Thoracic aorta (tissue), 2 donors: ENCODE results near the gene MXRA8. TPM values are rescaled to one million over a fixed set of nuclear protein-coding genes. Genes with fewer than 3 reads are reported as not detected.

Experiments used
- ATAC-seq: fragments of 150-250 bp; one replicate; pipeline ENCODE4 v1.8.0; 2017; ENCODE audit warnings: low read depth; ENCODE audit not compliant: insufficient number of reproducible peaks, low FRiP score
- DNase-seq: peaks from one replicate; pipeline ENCODE4 v3.0.0-alpha.2; 2020; ENCODE audit warnings: low spot score
- H3K27ac ChIP-seq, 2 donors: fragments of 200-600 bp; sonication (generic); 1 replicate in 1 of 2; 2 replicates in 1 of 2; pipeline ENCODE4 v1.5.1; 2016; ENCODE audit warnings: mild to moderate bottlenecking in 2 of 2, moderate library complexity in 2 of 2
- H3K27me3 ChIP-seq: fragments of 200-600 bp; sonication (generic); replicated peaks from 2 replicates; pipeline ENCODE4 v1.6.0; 2016; ENCODE audit warnings: mild to moderate bottlenecking; ENCODE audit not compliant: insufficient read depth
- H3K36me3 ChIP-seq: fragments of 200-600 bp; sonication (generic); one replicate; pipeline ENCODE4 v1.5.1; 2016
- H3K4me1 ChIP-seq, 2 donors: fragments of 200-600 bp; sonication (generic); 1 replicate in 1 of 2; 2 replicates in 1 of 2; pipeline versions ENCODE4 v1.5.1 to v1.6.0; 2016; ENCODE audit warnings: low read depth in 2 of 2, mild to moderate bottlenecking in 1 of 2; ENCODE audit not compliant: control insufficient read depth in 1 of 2
- H3K4me3 ChIP-seq: fragments of 200-600 bp; sonication (generic); 2 replicates; pipeline ENCODE4 v1.5.1; 2016; ENCODE audit warnings: mild to moderate bottlenecking
- H3K9me3 ChIP-seq: fragments of 200-600 bp; sonication (generic); 2 replicates; pipeline ENCODE4 v1.5.1; 2016
- total RNA-seq, 2 donors: library from RNA; depleted of rRNA; stranded (reverse); fragments of >200 nt; gene quantifications; one replicate each; pipeline versions ENCODE4 v1.1.0 to v1.2.3, GENCODE V29; 2016
- TF ChIP-seq, protein P1 (sequence below): fragments of 200-600 bp; sonication (generic); IDR thresholded peaks from one replicate; pipeline ENCODE4 v1.5.1; 2019; ENCODE audit warnings: antibody characterized with exemption

Gene MXRA8
- total RNA-seq, 2 donors from 2014 or later: 239 to 326 TPM

DNA sequence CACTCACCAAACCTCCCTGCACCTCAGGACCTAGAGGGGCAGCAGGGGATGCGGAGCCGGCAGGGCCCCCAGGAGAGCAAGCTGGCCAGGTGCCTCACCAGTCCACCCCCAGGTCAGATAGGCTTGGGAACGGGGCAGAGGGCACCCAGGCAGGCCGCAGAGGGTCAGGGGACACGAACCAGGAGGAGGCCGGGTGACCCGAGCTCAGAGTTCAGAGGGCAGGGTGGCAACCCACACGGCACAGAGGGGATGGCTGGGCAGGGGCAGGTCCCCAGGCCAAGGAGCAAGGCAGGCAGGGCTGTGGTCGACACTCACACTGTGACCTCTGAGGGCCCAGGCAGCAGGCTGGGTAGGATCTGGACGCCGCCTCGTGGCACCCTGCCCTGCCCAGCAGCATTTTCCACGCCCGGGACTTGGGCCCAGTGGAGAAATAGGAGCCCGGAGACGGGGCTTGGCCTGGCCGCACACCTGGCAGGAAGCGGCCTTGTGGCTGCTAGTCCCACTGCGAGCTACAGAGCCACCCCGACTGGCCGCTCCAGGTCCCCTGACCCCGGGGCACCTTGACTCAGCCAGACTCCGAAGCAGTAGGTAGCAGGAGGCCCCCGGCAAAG, 14.4 kb downstream of the MXRA8 start:
- no peak for ATAC-seq

DNA sequence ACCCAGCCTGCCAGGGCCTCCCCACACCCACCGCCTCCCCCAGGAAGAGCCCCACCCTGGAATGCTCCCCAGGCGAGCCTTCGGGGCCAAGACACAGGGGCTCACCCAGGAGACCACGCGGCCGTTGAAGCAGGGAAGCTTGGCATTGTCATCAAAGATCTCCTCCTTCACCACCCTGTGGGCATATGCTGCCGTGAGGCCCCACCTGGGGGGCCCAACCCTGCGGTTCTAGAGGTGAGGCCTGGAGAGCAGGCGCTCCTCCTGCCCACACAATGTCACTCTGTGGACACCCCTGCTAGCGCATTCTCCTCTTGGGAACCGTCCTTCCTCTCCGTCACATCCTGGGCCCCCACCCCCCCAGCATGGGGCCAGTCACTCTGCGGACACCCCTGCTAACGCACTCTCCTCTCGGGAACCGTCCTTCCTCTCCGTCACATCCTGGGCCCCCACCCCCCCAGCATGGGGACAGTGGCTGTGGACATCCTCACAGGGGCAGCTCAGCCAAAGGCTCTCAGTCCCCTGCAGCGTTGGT, 15.7 kb downstream of the MXRA8 start:
- ATAC-seq (no peak), DNase-seq (no peak)
- peaks cover 15 to 33% of the 10 kb centered on the region in 2 donors for H3K4me1 ChIP-seq
- H3K36me3 ChIP-seq: peaks cover 10% of the 10 kb centered on the region
- H3K27me3 ChIP-seq: no peaks in the 10 kb centered on the region
- TF ChIP-seq, protein P1, sequence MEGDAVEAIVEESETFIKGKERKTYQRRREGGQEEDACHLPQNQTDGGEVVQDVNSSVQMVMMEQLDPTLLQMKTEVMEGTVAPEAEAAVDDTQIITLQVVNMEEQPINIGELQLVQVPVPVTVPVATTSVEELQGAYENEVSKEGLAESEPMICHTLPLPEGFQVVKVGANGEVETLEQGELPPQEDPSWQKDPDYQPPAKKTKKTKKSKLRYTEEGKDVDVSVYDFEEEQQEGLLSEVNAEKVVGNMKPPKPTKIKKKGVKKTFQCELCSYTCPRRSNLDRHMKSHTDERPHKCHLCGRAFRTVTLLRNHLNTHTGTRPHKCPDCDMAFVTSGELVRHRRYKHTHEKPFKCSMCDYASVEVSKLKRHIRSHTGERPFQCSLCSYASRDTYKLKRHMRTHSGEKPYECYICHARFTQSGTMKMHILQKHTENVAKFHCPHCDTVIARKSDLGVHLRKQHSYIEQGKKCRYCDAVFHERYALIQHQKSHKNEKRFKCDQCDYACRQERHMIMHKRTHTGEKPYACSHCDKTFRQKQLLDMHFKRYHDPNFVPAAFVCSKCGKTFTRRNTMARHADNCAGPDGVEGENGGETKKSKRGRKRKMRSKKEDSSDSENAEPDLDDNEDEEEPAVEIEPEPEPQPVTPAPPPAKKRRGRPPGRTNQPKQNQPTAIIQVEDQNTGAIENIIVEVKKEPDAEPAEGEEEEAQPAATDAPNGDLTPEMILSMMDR: no peak
- no peak overlapping the region for H3K4me3 ChIP-seq
- no peak overlapping the region for H3K27ac ChIP-seq
- no peaks in the 10 kb centered on the region for H3K9me3 ChIP-seq

More for the DNA sequence above, 14.4 kb downstream of the MXRA8 start:
- H3K36me3 ChIP-seq: peaks cover 5% of the 10 kb centered on the region
- H3K9me3 ChIP-seq: no peaks in the 10 kb centered on the region
- DNase-seq: no peak
- peaks cover 21 to 44% of the 10 kb centered on the region in 2 donors for H3K4me1 ChIP-seq
- H3K27me3 ChIP-seq: no peaks in the 10 kb centered on the region
- H3K4me3 ChIP-seq: no peak overlapping the region
- H3K27ac ChIP-seq: no peak overlapping the region
- TF ChIP-seq, protein P1: no peak

- Histone ChIP-seq H3K4me1 (peaks cover 10 to 27% of the 10 kb centered on the region in 2 donors), H3K4me3 (no peak overlapping the region), H3K36me3 (peaks cover 10% of the 10 kb centered on the region), H3K9me3 (no peaks in the 10 kb centered on the region), H3K27me3 (no peaks in the 10 kb centered on the region), H3K27ac (no peak overlapping the region)
- ATAC-seq: no peak
- DNase-seq: no peak
- TF ChIP-seq, protein P1: no peak
Observed at GRCh38 chr1:1342061-1342562, 16.2 kb downstream of the MXRA8 start.

DNA sequence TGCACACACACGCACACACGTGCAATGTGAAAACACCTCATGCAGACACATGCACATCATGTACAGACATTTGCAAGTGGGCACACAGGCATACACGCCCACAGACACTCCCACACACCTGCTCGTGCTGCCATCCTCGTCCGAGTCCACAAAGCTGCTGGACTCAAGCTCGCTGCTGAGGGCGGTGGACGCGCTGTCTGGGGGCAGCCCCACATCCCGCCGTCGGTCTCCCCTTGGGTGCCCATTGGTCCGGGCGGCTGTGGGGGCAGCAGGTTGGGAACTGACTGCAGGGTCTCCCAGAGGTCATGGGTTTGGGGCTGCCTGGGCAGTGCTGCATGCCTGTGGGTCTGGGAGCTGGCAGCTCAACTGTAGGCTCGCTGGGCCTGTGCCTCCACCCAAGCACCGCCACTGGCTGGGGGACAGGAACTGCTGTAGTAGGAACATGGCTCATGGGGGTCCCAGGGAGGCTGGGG, 16.8 kb downstream of the MXRA8 start:
- no peak for ATAC-seq
- Histone ChIP-seq H3K4me1 (peaks cover 9 to 22% of the 10 kb centered on the region in 2 donors), H3K4me3 (no peak overlapping the region), H3K27me3 (no peaks in the 10 kb centered on the region), H3K36me3 (peaks cover 10% of the 10 kb centered on the region), H3K9me3 (no peaks in the 10 kb centered on the region), H3K27ac (no peak overlapping the region)
- DNase-seq: no peak
- TF ChIP-seq, protein P1: no peak

- TF ChIP-seq, protein P1: no peak
- H3K4me1 ChIP-seq: peaks cover 6 to 16% of the 10 kb centered on the region in 2 donors
- no peak overlapping the region for H3K27ac ChIP-seq
- DNase-seq (no peak), ATAC-seq (no peak)
- peaks cover 10% of the 10 kb centered on the region for H3K36me3 ChIP-seq
- H3K9me3 ChIP-seq: no peaks in the 10 kb centered on the region
- H3K4me3 ChIP-seq: no peak overlapping the region
- H3K27me3 ChIP-seq: no peaks in the 10 kb centered on the region
Observed at GRCh38 chr1:1340791-1341548, 17.4 kb downstream of the MXRA8 start.
